Ishikawa (cell line): ENCODE data around the gene DLX2.

Source experiments
- CEBPB ChIP-seq: IDR thresholded peaks from 2 replicates; pipeline ENCODE4 v1.6.1; 2012
- CREB1 ChIP-seq: IDR thresholded peaks from 2 replicates; pipeline ENCODE4 v1.6.1; 2012; ENCODE audit warnings: low read depth
- EGR1 ChIP-seq: IDR thresholded peaks from 2 replicates; pipeline ENCODE4 v1.6.1; 2012
- EP300 ChIP-seq: IDR thresholded peaks from 2 replicates; pipeline ENCODE4 v1.6.1; 2012; ENCODE audit warnings: borderline replicate concordance
- FOXM1 ChIP-seq: IDR thresholded peaks from 2 replicates; pipeline ENCODE4 v1.6.1; 2012; ENCODE audit warnings: low read depth, borderline replicate concordance
- MAX ChIP-seq: IDR thresholded peaks from 2 replicates; pipeline ENCODE4 v1.6.1; 2012
- RAD21 ChIP-seq: IDR thresholded peaks from 2 replicates; pipeline ENCODE4 v1.6.1; 2012; ENCODE audit warnings: low read depth
- TAF1 ChIP-seq: IDR thresholded peaks from 2 replicates; pipeline ENCODE4 v1.6.1; 2012; ENCODE audit warnings: low read depth, mild to moderate bottlenecking
- TCF12 ChIP-seq: IDR thresholded peaks from 2 replicates; pipeline ENCODE4 v1.6.1; 2012; ENCODE audit warnings: low read depth
- TEAD4 ChIP-seq: IDR thresholded peaks from 2 replicates; pipeline ENCODE4 v1.6.1; 2012
- YY1 ChIP-seq: IDR thresholded peaks from 2 replicates; pipeline ENCODE4 v1.6.1; 2012; ENCODE audit warnings: low read depth
- ZBTB7A ChIP-seq: IDR thresholded peaks from 2 replicates; pipeline ENCODE4 v1.6.1; 2012; ENCODE audit warnings: low read depth
- TF ChIP-seq, protein P1 (sequence below): IDR thresholded peaks from 2 replicates; pipeline ENCODE4 v1.6.1; 2012; ENCODE audit warnings: low read depth, mild to moderate bottlenecking

DNA sequence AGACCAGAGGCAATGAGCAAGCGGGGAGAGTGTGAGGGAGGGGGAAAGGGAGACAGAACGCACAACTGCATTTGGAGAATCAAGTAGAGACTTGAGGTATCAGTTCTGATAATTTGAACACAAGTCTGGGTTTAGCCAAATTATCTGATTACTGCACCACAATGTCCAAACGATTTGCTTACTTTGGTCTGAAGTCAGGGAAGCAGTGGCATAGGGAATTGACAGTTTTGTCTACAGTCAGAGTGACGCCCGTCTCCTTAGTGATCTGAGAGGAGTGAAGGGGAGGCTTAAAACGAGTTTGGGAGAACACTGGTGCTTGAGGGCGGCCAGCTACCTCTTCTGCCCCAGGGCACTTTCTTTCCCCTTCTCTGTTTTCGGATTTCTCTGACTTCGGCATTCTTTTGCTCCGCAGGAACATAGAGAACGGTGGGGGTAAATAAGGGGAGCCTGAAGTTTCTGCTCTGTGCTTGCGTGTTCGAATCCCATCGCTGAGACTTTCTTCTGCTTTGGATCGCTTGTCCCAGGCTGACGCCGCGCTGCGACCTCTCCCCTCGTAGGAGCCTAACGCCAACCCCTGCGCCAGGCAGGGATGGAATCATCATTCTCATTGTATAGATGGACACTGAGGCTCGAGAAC lies 2.9 kb upstream of the DLX2 start:
- TF ChIP-seq FOXM1 (no peak), CREB1 (no peak), RAD21 (no peak), YY1 (no peak), TCF12 (no peak), EGR1 (no peak), TAF1 (no peak), EP300 (no peak), MAX (no peak), TEAD4 (no peak), ZBTB7A (no peak), CEBPB (no peak)
- TF ChIP-seq, protein P1, sequence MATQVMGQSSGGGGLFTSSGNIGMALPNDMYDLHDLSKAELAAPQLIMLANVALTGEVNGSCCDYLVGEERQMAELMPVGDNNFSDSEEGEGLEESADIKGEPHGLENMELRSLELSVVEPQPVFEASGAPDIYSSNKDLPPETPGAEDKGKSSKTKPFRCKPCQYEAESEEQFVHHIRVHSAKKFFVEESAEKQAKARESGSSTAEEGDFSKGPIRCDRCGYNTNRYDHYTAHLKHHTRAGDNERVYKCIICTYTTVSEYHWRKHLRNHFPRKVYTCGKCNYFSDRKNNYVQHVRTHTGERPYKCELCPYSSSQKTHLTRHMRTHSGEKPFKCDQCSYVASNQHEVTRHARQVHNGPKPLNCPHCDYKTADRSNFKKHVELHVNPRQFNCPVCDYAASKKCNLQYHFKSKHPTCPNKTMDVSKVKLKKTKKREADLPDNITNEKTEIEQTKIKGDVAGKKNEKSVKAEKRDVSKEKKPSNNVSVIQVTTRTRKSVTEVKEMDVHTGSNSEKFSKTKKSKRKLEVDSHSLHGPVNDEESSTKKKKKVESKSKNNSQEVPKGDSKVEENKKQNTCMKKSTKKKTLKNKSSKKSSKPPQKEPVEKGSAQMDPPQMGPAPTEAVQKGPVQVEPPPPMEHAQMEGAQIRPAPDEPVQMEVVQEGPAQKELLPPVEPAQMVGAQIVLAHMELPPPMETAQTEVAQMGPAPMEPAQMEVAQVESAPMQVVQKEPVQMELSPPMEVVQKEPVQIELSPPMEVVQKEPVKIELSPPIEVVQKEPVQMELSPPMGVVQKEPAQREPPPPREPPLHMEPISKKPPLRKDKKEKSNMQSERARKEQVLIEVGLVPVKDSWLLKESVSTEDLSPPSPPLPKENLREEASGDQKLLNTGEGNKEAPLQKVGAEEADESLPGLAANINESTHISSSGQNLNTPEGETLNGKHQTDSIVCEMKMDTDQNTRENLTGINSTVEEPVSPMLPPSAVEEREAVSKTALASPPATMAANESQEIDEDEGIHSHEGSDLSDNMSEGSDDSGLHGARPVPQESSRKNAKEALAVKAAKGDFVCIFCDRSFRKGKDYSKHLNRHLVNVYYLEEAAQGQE = no peak
